ENCODE measurements around the gene VASP. TPM values are rescaled to one million over a fixed set of nuclear protein-coding genes. Genes with fewer than 3 reads are reported as not detected.

Gene VASP
- total RNA-seq, 2 donors from 2014 or later, result 236 to 261 TPM

GRCh38 chr19:45474606-45475521 lies 32.4 kb upstream of the VASP start:
- Histone ChIP-seq H3K27ac (no peak overlapping the region), H3K4me1 (peaks cover 10% of the 10 kb centered on the region)
- TF ChIP-seq, protein P1, sequence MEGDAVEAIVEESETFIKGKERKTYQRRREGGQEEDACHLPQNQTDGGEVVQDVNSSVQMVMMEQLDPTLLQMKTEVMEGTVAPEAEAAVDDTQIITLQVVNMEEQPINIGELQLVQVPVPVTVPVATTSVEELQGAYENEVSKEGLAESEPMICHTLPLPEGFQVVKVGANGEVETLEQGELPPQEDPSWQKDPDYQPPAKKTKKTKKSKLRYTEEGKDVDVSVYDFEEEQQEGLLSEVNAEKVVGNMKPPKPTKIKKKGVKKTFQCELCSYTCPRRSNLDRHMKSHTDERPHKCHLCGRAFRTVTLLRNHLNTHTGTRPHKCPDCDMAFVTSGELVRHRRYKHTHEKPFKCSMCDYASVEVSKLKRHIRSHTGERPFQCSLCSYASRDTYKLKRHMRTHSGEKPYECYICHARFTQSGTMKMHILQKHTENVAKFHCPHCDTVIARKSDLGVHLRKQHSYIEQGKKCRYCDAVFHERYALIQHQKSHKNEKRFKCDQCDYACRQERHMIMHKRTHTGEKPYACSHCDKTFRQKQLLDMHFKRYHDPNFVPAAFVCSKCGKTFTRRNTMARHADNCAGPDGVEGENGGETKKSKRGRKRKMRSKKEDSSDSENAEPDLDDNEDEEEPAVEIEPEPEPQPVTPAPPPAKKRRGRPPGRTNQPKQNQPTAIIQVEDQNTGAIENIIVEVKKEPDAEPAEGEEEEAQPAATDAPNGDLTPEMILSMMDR (IDR thresholded peaks at IDR 0.05), result no peak

DNA sequence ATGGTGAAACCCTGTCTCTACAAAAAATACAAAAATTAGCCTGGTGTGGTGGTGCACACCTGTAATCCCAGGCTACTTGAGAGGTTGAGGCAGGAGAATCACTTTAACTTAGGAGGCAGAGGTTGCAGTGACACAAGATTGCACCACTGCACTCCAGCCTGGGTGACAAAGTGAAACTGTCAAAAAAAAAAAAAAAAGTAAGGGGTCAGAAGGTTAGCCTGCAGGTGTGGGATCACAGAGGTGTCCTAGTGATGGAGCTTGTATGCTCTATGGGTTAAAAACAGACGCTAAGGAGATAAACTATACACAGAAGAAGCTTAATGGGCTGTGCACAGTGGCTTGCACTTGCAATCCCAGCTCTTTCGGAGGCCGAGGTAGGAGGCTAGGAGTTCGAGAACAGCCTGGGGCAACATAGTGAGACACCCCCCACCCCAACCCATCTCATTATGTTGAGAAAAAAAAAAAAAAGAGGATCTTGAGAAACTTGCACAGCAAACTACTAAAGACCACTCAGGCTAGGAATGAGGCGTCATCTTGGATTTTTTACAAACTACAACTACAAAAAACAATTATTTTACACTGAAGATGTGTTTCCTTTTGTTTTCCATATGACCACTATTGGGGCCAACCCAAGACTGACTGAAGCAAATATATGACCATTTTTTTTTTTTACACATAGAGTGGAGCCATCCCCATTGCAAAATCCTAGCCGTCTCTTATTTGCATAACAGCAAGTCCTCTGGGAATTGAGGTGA lies 31.6 kb upstream of the VASP start:
- Histone ChIP-seq H3K4me3 (no peak overlapping the region), H3K4me1 (peaks cover 4% of the 10 kb centered on the region), H3K9ac (ENCODE audit: low read depth in 2 of 2, low read length in 2 of 2) (no peak overlapping the region), H3K36me3 (no peaks in the 10 kb centered on the region), H3K9me3 (no peaks in the 10 kb centered on the region), H3K27ac (no peak overlapping the region), H3K27me3 (no peaks in the 10 kb centered on the region)
- no peak for DNase-seq
- intact Hi-C loops (cut with DNase I), result no loop called here
- TF ChIP-seq, protein P1 (IDR thresholded peaks at IDR 0.05), result no peak

More at GRCh38 chr19:45474606-45475521, 32.4 kb upstream of the VASP start:
- Histone ChIP-seq H3K9ac (ENCODE audit: low read depth in 2 of 2, low read length in 2 of 2) (no peak overlapping the region), H3K9me3 (no peaks in the 10 kb centered on the region), H3K36me3 (no peaks in the 10 kb centered on the region), H3K27me3 (no peaks in the 10 kb centered on the region), H3K4me3 (no peak overlapping the region)
- intact Hi-C loops (cut with DNase I), result no loop called here
- DNase-seq, result no peak

GRCh38 chr19:45476304-45476703 lies 31.0 kb upstream of the VASP start:
- no peaks in the 10 kb centered on the region for H3K9me3 ChIP-seq
- no peak overlapping the region for H3K4me3 ChIP-seq
- TF ChIP-seq, protein P1 (IDR thresholded peaks at IDR 0.05), result no peak
- intact Hi-C loops (cut with DNase I), result no loop called here
- H3K4me1 ChIP-seq, result peaks cover 4% of the 10 kb centered on the region
- H3K9ac ChIP-seq (ENCODE audit: low read depth in 2 of 2, low read length in 2 of 2), result no peak overlapping the region
- H3K27me3 ChIP-seq, result no peaks in the 10 kb centered on the region
- DNase-seq, result no peak
- no peak overlapping the region for H3K27ac ChIP-seq
- no peaks in the 10 kb centered on the region for H3K36me3 ChIP-seq

GRCh38 chr19:45477186-45477585 lies 30.1 kb upstream of the VASP start:
- Histone ChIP-seq H3K27me3 (no peaks in the 10 kb centered on the region), H3K4me1 (peaks cover 4% of the 10 kb centered on the region), H3K4me3 (no peak overlapping the region), H3K36me3 (no peaks in the 10 kb centered on the region), H3K9ac (ENCODE audit: low read depth in 2 of 2, low read length in 2 of 2) (no peak overlapping the region), H3K9me3 (no peaks in the 10 kb centered on the region), H3K27ac (no peak overlapping the region)
- TF ChIP-seq, protein P1 (IDR thresholded peaks at IDR 0.05), result no peak
- intact Hi-C loops (cut with DNase I), result no loop called here
- DNase-seq, result no peak

DNA sequence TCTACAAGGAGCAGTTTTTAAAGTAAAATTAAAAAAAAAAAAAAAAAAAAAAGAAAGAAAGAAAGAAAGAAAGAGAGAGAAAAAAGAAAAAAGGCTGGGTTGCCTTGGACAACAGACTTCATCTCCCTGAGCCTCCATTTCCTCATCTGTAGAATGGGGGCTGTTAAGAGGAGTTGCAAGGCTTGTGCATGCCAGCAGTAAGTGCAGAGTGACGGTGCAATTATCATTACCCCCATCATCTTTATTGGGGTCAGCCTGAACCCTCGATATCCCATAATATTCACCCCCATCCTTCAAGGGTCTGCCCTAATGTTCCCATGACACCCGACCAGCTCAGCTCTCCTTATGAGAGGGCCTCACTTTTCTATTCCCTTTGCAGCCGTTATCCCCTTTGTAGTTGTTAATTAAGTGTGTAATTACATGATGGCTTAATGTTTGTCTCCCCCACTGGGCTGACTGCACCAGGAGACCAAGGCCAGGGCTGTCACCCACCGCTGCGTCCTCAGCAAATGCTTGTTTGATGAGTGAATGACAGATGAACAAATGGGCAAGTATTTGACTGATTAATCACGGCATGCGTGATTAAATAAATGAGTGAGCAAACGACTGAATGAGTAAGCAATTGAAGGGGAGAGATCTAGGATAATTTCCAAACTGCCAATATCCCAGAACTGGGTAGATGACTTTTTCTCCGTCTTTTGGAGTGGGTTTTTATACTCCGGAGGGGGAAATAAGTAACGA lies 29.4 kb upstream of the VASP start:
- H3K27me3 ChIP-seq, result no peaks in the 10 kb centered on the region
- no peaks in the 10 kb centered on the region for H3K36me3 ChIP-seq
- H3K27ac ChIP-seq, result peak overlapping the region; percentile 84
- TF ChIP-seq, protein P1 (IDR thresholded peaks at IDR 0.05), result no peak
- no peaks in the 10 kb centered on the region for H3K9me3 ChIP-seq
- intact Hi-C loops (cut with DNase I), result loop anchor here (2.0 kb wide), 2 partner anchors 39 to 47 kb away; no protein-coding TSS in a partner anchor
- peaks cover 4% of the 10 kb centered on the region for H3K4me1 ChIP-seq
- no peak for DNase-seq
- peak overlapping the region; percentile 36 for H3K4me3 ChIP-seq
- peak overlapping the region; percentile 60 to 71 for H3K9ac ChIP-seq (ENCODE audit: low read depth in 2 of 2, low read length in 2 of 2)
